Lung (tissue), 12 donors: ENCODE measurements around the gene NTRK3. TPM values are rescaled to one million over a fixed set of nuclear protein-coding genes. Genes with fewer than 3 reads are reported as not detected.
A peak's percentile ranks its signal among the peaks of the same experiment; 100 is the strongest.

Experiments
- ATAC-seq: fragments of 200-7000 bp; cut with Tn5 transposase; one replicate; pipeline ENCODE4 v1.9.1; 2020; ENCODE audit warnings: moderate number of reproducible peaks; ENCODE audit not compliant: insufficient read depth, low FRiP score
- DNase-seq, 3 donors: peaks; one replicate each; pipeline ENCODE4 v3.0.0-alpha.2; 2013 to 2017
- H3K27ac ChIP-seq, 2 donors: one replicate each; pipeline ENCODE4 v1.5.1; 2013; ENCODE audit warnings: mild to moderate bottlenecking in 2 of 2, moderate library complexity in 2 of 2, control low read depth in 1 of 2, inconsistent platforms in 1 of 2, low read depth in 1 of 2, low read length in 1 of 2
- H3K27me3 ChIP-seq, 3 donors: one replicate each; pipeline ENCODE4 v1.5.1; 2013; ENCODE audit warnings: low read length in 2 of 3; ENCODE audit not compliant: control insufficient read depth in 3 of 3, insufficient read depth in 3 of 3
- H3K36me3 ChIP-seq, 4 donors: one replicate each; pipeline ENCODE4 v1.5.1; 2013; ENCODE audit warnings: low read length in 4 of 4, mild to moderate bottlenecking in 1 of 4, moderate library complexity in 1 of 4; ENCODE audit not compliant: control insufficient read depth in 4 of 4, insufficient read depth in 4 of 4
- H3K4me1 ChIP-seq, 5 donors: one replicate each; pipeline ENCODE4 v1.5.1; 2013; ENCODE audit warnings: low read length in 5 of 5, mild to moderate bottlenecking in 2 of 5, moderate library complexity in 1 of 5; ENCODE audit not compliant: control insufficient read depth in 5 of 5, insufficient read depth in 5 of 5
- H3K4me3 ChIP-seq: one replicate; pipeline ENCODE4 v1.5.1; 2013; ENCODE audit warnings: mild to moderate bottlenecking, control low read depth, moderate library complexity
- H3K9ac ChIP-seq, 2 donors: one replicate each; pipeline ENCODE4 v1.5.1; 2013; ENCODE audit warnings: low read length in 2 of 2, control low read depth in 1 of 2; ENCODE audit not compliant: insufficient read depth in 1 of 2
- H3K9me3 ChIP-seq, 4 donors: one replicate each; pipeline ENCODE4 v1.5.1; 2013; ENCODE audit warnings: low read length in 3 of 4, mild to moderate bottlenecking in 1 of 4, moderate library complexity in 1 of 4; ENCODE audit not compliant: control insufficient read depth in 4 of 4, insufficient read depth in 3 of 4
- CTCF ChIP-seq: IDR thresholded peaks from 2 replicates; pipeline ENCODE4 v1.5.1; 2012; ENCODE audit warnings: mild to moderate bottlenecking; ENCODE audit errors: control extremely low read depth, extremely low read depth
- WGBS, 2 donors: extraction: QIAGEN DNeasy Blood & Tissue Kit; methylation state at CpG; one replicate each; pipeline ENCODE4 v1.1.7; 2013; 5-methylcytosine and 5-hydroxymethylcytosine counted together
- polyA plus RNA-seq, 2 donors: library from polyadenylated mRNA; stranded (reverse); fragments of 200-250 nt; gene quantifications; one replicate each; pipeline ENCODE4 v1.2.1, GENCODE V29; 2013
- total RNA-seq, 2 donors: library from RNA; depleted of rRNA in 1 of 2; stranded (reverse); fragments of >200 nt in 1 of 2; gene quantifications; one replicate each; pipeline ENCODE4 v1.2.1, GENCODE V29; 2014 to 2021
- donor health status: control.
- donor health status: control.
- donor health status: Bipolar disorder and iron deficiency.
- donor health status: healthy.
- donor health status: DM: yes; HTN: yes; CAD: no.

NTRK3 gene
- total and polyA plus RNA-seq, 4 donors, result 0.44 to 11.0 (median 4.2) TPM

- H3K27ac ChIP-seq, result no peak overlapping the region
- H3K36me3 ChIP-seq, result no peaks in the 10 kb centered on the region
- peaks cover 0 to 9% (median 0%) of the 10 kb centered on the region in 5 donors for H3K4me1 ChIP-seq
- no peaks in the 10 kb centered on the region for H3K9me3 ChIP-seq
- peak in 1 of 3 donors; percentile 9 for DNase-seq
- no peaks in the 10 kb centered on the region for H3K27me3 ChIP-seq
- no peak overlapping the region for H3K9ac ChIP-seq
- no peak for TF ChIP-seq CTCF
- H3K4me3 ChIP-seq, result no peak overlapping the region
- 73 to 77% methylated on average over 4 of the region's 4 CpGs for WGBS, 2 donors
- no peak for ATAC-seq
Measured at GRCh38 chr15:87877114-87877810, 379.3 kb downstream of the NTRK3 start.

- 15 to 27% methylated on average over 10 of the region's 10 CpGs for WGBS, 2 donors
- ATAC-seq (no peak), DNase-seq (peak; percentile 59 to 70 (median 62))
- H3K9ac ChIP-seq, result no peak overlapping the region
- no peaks in the 10 kb centered on the region for H3K27me3 ChIP-seq
- H3K9me3 ChIP-seq, result no peaks in the 10 kb centered on the region
- H3K36me3 ChIP-seq, result no peaks in the 10 kb centered on the region
- H3K4me1 ChIP-seq, result peaks cover 0 to 13% (median 0%) of the 10 kb centered on the region in 5 donors
- H3K27ac ChIP-seq, result no peak overlapping the region
- no peak for TF ChIP-seq CTCF
- H3K4me3 ChIP-seq, result no peak overlapping the region
Measured at GRCh38 chr15:87874896-87875711, 381.4 kb downstream of the NTRK3 start.

GRCh38 chr15:87873516-87873915 is 383.0 kb downstream of the NTRK3 start:
- Histone ChIP-seq H3K9me3 (no peaks in the 10 kb centered on the region), H3K4me1 (peaks cover 0 to 13% (median 0%) of the 10 kb centered on the region in 5 donors), H3K9ac (no peak overlapping the region), H3K27me3 (no peaks in the 10 kb centered on the region), H3K36me3 (no peaks in the 10 kb centered on the region), H3K27ac (no peak overlapping the region), H3K4me3 (no peak overlapping the region)
- DNase-seq (no peak), ATAC-seq (no peak)
- 61 to 72% methylated on average over 8 of the region's 8 CpGs for WGBS, 2 donors
- no peak for TF ChIP-seq CTCF
